Ishikawa (cell line): ENCODE data around the gene ZNF423.

Source experiments
- CEBPB ChIP-seq: IDR thresholded peaks from 2 replicates; pipeline ENCODE4 v1.6.1; 2012
- CREB1 ChIP-seq: IDR thresholded peaks from 2 replicates; pipeline ENCODE4 v1.6.1; 2012; ENCODE audit warnings: low read depth
- EGR1 ChIP-seq: IDR thresholded peaks from 2 replicates; pipeline ENCODE4 v1.6.1; 2012
- EP300 ChIP-seq: IDR thresholded peaks from 2 replicates; pipeline ENCODE4 v1.6.1; 2012; ENCODE audit warnings: borderline replicate concordance
- FOXM1 ChIP-seq: IDR thresholded peaks from 2 replicates; pipeline ENCODE4 v1.6.1; 2012; ENCODE audit warnings: low read depth, borderline replicate concordance
- NFIC ChIP-seq: IDR thresholded peaks from 2 replicates; pipeline ENCODE4 v1.6.1; 2012
- RAD21 ChIP-seq: IDR thresholded peaks from 2 replicates; pipeline ENCODE4 v1.6.1; 2012; ENCODE audit warnings: low read depth
- TAF1 ChIP-seq: IDR thresholded peaks from 2 replicates; pipeline ENCODE4 v1.6.1; 2012; ENCODE audit warnings: low read depth, mild to moderate bottlenecking
- TCF12 ChIP-seq: IDR thresholded peaks from 2 replicates; pipeline ENCODE4 v1.6.1; 2012; ENCODE audit warnings: low read depth
- TEAD4 ChIP-seq: IDR thresholded peaks from 2 replicates; pipeline ENCODE4 v1.6.1; 2012
- YY1 ChIP-seq: IDR thresholded peaks from 2 replicates; pipeline ENCODE4 v1.6.1; 2012; ENCODE audit warnings: low read depth
- ZBTB7A ChIP-seq: IDR thresholded peaks from 2 replicates; pipeline ENCODE4 v1.6.1; 2012; ENCODE audit warnings: low read depth
- TF ChIP-seq, protein P1 (sequence below): IDR thresholded peaks from 2 replicates; pipeline ENCODE4 v1.6.1; 2012; ENCODE audit warnings: low read depth, mild to moderate bottlenecking
- TF ChIP-seq, protein P2 (sequence below): IDR thresholded peaks from 2 replicates; pipeline ENCODE4 v1.6.1; 2012
- TF ChIP-seq, protein P3 (sequence below): IDR thresholded peaks from 2 replicates; pipeline ENCODE4 v1.6.1; 2012

ZNF423 gene

DNA sequence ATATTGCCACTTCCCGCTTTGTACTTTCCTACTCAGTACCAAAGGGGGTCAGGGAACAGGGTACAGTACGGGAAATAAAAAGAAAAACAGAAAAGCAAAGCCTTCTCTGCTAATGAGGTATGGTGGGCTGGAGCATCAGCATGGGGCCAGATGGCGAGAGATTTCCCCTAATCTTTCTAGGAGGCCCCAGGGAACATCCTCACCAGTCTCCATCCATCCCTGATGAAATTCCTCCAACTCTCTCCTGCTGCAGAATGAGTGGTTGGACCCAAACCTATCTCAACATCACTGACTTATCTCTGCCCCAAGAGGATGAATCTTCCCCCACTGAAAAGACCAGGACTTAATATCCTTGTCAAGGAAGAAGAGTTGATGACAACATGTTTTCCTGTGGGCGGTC lies 296.7 kb downstream of the ZNF423 start:
- TF ChIP-seq YY1 (no peak), ZBTB7A (no peak), TAF1 (no peak)
- TF ChIP-seq, protein P1, sequence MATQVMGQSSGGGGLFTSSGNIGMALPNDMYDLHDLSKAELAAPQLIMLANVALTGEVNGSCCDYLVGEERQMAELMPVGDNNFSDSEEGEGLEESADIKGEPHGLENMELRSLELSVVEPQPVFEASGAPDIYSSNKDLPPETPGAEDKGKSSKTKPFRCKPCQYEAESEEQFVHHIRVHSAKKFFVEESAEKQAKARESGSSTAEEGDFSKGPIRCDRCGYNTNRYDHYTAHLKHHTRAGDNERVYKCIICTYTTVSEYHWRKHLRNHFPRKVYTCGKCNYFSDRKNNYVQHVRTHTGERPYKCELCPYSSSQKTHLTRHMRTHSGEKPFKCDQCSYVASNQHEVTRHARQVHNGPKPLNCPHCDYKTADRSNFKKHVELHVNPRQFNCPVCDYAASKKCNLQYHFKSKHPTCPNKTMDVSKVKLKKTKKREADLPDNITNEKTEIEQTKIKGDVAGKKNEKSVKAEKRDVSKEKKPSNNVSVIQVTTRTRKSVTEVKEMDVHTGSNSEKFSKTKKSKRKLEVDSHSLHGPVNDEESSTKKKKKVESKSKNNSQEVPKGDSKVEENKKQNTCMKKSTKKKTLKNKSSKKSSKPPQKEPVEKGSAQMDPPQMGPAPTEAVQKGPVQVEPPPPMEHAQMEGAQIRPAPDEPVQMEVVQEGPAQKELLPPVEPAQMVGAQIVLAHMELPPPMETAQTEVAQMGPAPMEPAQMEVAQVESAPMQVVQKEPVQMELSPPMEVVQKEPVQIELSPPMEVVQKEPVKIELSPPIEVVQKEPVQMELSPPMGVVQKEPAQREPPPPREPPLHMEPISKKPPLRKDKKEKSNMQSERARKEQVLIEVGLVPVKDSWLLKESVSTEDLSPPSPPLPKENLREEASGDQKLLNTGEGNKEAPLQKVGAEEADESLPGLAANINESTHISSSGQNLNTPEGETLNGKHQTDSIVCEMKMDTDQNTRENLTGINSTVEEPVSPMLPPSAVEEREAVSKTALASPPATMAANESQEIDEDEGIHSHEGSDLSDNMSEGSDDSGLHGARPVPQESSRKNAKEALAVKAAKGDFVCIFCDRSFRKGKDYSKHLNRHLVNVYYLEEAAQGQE = no peak
- TF ChIP-seq, protein P2, sequence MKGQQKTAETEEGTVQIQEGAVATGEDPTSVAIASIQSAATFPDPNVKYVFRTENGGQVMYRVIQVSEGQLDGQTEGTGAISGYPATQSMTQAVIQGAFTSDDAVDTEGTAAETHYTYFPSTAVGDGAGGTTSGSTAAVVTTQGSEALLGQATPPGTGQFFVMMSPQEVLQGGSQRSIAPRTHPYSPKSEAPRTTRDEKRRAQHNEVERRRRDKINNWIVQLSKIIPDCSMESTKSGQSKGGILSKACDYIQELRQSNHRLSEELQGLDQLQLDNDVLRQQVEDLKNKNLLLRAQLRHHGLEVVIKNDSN = no peak

DNA sequence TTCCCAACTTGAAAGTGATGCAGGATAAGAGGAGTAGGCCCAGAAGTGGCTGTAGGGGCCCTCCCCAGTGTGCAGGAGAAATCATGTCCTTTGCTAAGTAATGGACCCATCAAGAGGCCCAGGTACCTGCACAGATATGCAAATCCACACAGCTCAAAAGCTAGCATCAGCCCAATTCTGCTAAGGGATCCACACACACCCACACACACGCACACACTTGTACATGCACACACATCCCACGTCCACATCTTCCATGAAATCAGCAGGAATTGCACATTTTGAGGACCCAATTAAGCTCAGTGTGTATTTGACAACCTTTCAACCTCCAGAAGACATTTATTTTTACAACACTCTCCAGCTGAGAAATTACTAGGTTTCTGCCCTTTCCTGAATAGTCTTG lies 297.5 kb downstream of the ZNF423 start:
- no peak for TF ChIP-seq CEBPB
- TF ChIP-seq, protein P1 = no peak
- TF ChIP-seq, protein P3, sequence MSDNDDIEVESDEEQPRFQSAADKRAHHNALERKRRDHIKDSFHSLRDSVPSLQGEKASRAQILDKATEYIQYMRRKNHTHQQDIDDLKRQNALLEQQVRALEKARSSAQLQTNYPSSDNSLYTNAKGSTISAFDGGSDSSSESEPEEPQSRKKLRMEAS = no peak
- no peak for TF ChIP-seq RAD21
- TF ChIP-seq EP300 = no peak
- no peak for TF ChIP-seq FOXM1
- TF ChIP-seq TCF12 = no peak
- no peak for TF ChIP-seq TAF1
- no peak for TF ChIP-seq EGR1
- TF ChIP-seq CREB1 = no peak
- no peak for TF ChIP-seq NFIC
- TF ChIP-seq TEAD4 = no peak
- TF ChIP-seq ZBTB7A = no peak
- no peak for TF ChIP-seq YY1
- TF ChIP-seq, protein P2 = no peak

DNA sequence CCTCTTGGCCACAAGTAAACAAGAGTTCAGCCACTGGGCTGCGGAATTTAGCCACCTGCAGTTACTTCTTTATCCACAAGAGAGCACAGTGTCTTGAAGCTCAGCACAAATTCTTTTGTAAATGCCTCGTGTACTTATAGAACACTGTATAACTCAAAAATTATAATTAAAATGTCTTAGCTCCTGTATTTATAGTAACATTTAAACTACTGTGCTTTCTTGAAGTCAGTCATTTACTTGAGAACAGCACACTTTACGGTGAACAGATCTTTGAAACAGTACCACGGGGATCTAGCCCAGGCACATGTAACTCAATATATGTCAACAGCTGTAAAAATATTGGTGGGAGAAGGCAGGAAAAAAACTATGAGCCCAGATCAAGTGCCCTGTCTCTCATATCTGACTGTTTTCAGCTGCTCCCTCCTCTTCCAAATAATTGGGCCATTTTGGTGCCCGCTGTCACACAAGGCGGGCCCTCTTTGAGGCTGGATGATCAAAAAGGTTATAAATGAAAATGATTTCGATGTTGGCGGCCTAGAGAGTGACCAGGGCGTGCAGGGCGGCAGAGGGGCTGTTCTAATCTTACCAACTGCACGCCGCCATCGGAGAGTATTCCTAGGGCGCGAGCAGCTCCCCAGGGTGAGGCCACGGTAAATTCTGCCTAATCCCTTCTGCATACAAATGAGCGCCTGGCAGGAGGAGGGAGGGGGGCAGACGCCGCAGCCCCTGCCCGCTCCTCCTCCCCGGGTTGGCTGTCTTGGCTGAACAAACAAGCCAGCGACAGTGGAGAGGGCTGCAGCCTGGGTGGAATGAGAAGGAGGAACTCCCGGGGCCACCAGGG lies 299.1 kb downstream of the ZNF423 start:
- TF ChIP-seq RAD21 (peak; percentile 52), NFIC (no peak), CREB1 (no peak)

DNA sequence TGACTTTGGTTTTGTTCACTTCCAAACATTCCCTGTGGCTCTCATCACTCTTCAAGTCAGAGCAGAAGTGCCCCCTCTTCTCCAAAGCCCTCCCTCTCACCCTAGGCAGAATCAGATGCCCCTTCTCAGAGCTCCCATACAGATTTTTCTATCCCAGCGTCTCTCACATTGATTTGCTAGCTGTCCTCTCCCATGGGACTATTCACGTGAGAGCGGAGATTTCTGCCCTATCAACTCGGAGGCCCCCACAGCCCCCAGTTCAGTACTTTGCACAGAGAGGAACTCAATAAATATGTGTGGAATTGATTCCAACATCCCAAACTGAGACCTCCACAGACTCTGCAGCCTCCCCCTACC lies 299.7 kb downstream of the ZNF423 start:
- TF ChIP-seq, protein P2 = no peak
- TF ChIP-seq TCF12 = no peak
- TF ChIP-seq EGR1 = no peak

DNA sequence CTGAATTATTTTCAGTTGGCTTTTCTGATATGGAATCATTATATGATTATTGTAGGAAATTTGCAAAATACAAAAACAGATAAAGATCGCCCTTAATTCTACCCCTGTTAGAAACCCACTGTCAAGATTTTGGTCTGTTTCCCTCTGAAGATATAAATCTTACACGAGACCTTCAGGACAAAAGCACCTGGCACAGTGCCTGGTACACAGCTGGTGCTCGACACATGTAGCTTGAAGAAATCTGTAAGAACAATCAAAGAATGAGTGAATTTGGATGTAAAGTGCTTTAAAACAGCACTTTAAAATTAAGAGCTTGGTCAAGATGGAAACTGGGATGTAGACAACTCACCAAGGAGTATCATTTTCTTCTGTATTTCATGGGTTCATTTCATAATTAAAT lies 301.2 kb downstream of the ZNF423 start:
- TF ChIP-seq NFIC (0 out of 2 replicates have a peak, but pooled peaks have one; percentile 8), TEAD4 (no peak)

DNA sequence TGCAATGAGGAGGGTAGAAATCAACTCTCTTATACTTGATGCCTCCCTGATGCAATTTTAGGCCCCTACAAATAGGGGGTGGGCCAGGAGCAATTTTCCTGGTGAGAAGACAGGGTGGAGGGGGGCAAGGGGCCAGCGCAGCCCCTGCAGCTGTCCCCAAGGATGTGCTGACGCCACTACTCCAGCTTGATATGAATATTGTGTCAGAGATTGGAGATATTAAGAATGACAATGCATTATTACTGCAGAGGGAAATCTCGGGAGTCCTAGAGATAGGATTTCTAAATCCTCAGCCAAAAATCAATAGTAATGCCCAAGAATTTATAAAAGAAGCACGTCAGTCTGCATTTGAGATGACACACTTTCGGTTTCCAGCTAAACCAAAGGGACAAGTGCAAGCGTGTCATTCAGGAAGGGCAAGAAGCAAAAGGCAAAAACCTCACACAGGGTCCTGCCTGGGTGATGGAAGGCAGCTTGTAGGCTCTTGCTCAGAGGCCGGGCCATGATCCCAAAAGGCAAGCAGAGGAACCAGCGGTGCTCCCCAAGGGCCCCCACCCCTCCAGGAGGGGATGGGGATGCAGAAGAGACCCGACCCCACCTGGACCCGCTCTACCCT lies 303.5 kb downstream of the ZNF423 start:
- TF ChIP-seq TCF12 (no peak), CEBPB (no peak), ZBTB7A (no peak), NFIC (no peak), EGR1 (no peak), YY1 (no peak), TAF1 (no peak), RAD21 (no peak), TEAD4 (no peak), CREB1 (no peak), FOXM1 (no peak), EP300 (no peak)
- TF ChIP-seq, protein P1 = no peak
- TF ChIP-seq, protein P2 = no peak
- TF ChIP-seq, protein P3 = no peak
